WTC11 (cell line): ENCODE data around the gene SCN3A. TPM values are rescaled to one million over a fixed set of nuclear protein-coding genes. Genes with fewer than 3 reads are reported as not detected.

ENCODE experiments used
- ATAC-seq: fragments of 200-7000 bp; cut with Tn5 transposase; 2 replicates; pipeline ENCODE4 v1.10.0; 2021; ENCODE audit warnings: mild to moderate bottlenecking, moderate library complexity
- CTCF ChIA-PET: fragments of 300-600 bp; sonication (Branson Sonifier 250); formaldehyde crosslinking; loops from one replicate; lab custom pipeline; 2021; ENCODE audit warnings: antibody characterized with exemption; lab: Charles Lee
- POLR2A ChIA-PET: fragments of 350-600 bp; sonication (Branson Sonifier 250); formaldehyde crosslinking; loops from one replicate; lab custom pipeline; 2021; ENCODE audit warnings: antibody characterized with exemption; lab: Charles Lee
- DNase-seq: peaks from one replicate; pipeline ENCODE4 v3.0.0; 2021; ENCODE audit warnings: low spot score
- H3K27ac Mint-ChIP-seq: 2 replicates; pipeline ENCODE4 v1.8.0; 2021; ENCODE audit warnings: mixed read lengths
- H3K27me3 Mint-ChIP-seq: 2 replicates; pipeline ENCODE4 v1.8.0; 2021; ENCODE audit warnings: low read depth, mild to moderate bottlenecking, moderate library complexity, mixed read lengths
- H3K36me3 Mint-ChIP-seq: 2 replicates; pipeline ENCODE4 v1.8.0; 2021; ENCODE audit warnings: mixed read lengths
- H3K4me1 Mint-ChIP-seq: 2 replicates; pipeline ENCODE4 v1.8.0; 2022; ENCODE audit warnings: mixed read lengths
- H3K4me3 Mint-ChIP-seq: 2 replicates; pipeline ENCODE4 v1.8.0; 2021; ENCODE audit warnings: mild to moderate bottlenecking, moderate library complexity, mixed read lengths
- H3K9me3 Mint-ChIP-seq: 2 replicates; pipeline ENCODE4 v1.8.0; 2021; ENCODE audit warnings: mixed read lengths
- EMX1 ChIP-seq: fragments of 250-450 bp; sonication (Bioruptor Pico); IDR thresholded peaks from 2 replicates; pipeline ENCODE4 v1.8.0; 2021; ENCODE audit warnings: mild to moderate bottlenecking
- FOXK1 ChIP-seq: sonication (generic); formaldehyde crosslinking; IDR thresholded peaks from 2 replicates; pipeline ENCODE4 v1.8.0; 2022; ENCODE audit warnings: mild to moderate bottlenecking, moderate library complexity, missing genetic modification reagents
- JAZF1 ChIP-seq: fragments of 250-450 bp; sonication (Bioruptor Pico); IDR thresholded peaks from 2 replicates; pipeline ENCODE4 v1.9.0; 2021; ENCODE audit warnings: moderate library complexity, mild to moderate bottlenecking, inconsistent platforms
- MYBL2 ChIP-seq: sonication (generic); formaldehyde crosslinking; IDR thresholded peaks from 2 replicates; pipeline ENCODE4 v1.8.1; 2023; ENCODE audit warnings: mild to moderate bottlenecking, moderate library complexity, missing genetic modification reagents
- SMAD4 ChIP-seq: sonication (generic); formaldehyde crosslinking; IDR thresholded peaks from 2 replicates; pipeline ENCODE4 v1.8.0; 2022; ENCODE audit warnings: mild to moderate bottlenecking, missing genetic modification reagents
- TEAD4 ChIP-seq: sonication (generic); formaldehyde crosslinking; IDR thresholded peaks from 2 replicates; pipeline ENCODE4 v1.8.0; 2022; ENCODE audit warnings: mild to moderate bottlenecking, missing genetic modification reagents
- TP53 ChIP-seq: sonication (generic); formaldehyde crosslinking; IDR thresholded peaks from 2 replicates; pipeline ENCODE4 v1.8.1; 2023; ENCODE audit warnings: mild to moderate bottlenecking, missing genetic modification reagents
- ZBTB43 ChIP-seq: sonication (generic); formaldehyde crosslinking; IDR thresholded peaks from 2 replicates; pipeline ENCODE4 v1.8.1; 2023; ENCODE audit warnings: mild to moderate bottlenecking, missing genetic modification reagents
- ZNF281 ChIP-seq: sonication (generic); formaldehyde crosslinking; IDR thresholded peaks from 2 replicates; pipeline ENCODE4 v1.8.0; 2023; ENCODE audit warnings: mild to moderate bottlenecking, missing genetic modification reagents
- ZNF396 ChIP-seq: fragments of 250-450 bp; sonication (Bioruptor Pico); IDR thresholded peaks from 2 replicates; pipeline ENCODE4 v1.8.0; 2021; ENCODE audit warnings: mild to moderate bottlenecking, moderate library complexity, borderline replicate concordance
- ZSCAN18 ChIP-seq: fragments of 250-450 bp; sonication (Bioruptor Pico); IDR thresholded peaks from 2 replicates; pipeline ENCODE4 v2.1.2; 2022; ENCODE audit warnings: mild to moderate bottlenecking, moderate library complexity
- total RNA-seq: library from RNA; stranded (reverse); gene quantifications from 3 replicates; pipeline ENCODE4 v1.2.3, GENCODE V29; 2021
- TF ChIP-seq, protein P1 (sequence below): sonication (generic); formaldehyde crosslinking; conservative IDR thresholded peaks from 2 replicates; pipeline ENCODE4 v1.8.1; 2022; ENCODE audit warnings: mild to moderate bottlenecking, missing genetic modification reagents
- TF ChIP-seq, protein P2 (sequence below): sonication (generic); formaldehyde crosslinking; IDR thresholded peaks from 2 replicates; pipeline ENCODE4 v1.8.0; 2022; ENCODE audit warnings: missing genetic modification reagents

The SCN3A gene
- total RNA-seq, 1 experiment from 2014 or later = 0.04 TPM

DNA sequence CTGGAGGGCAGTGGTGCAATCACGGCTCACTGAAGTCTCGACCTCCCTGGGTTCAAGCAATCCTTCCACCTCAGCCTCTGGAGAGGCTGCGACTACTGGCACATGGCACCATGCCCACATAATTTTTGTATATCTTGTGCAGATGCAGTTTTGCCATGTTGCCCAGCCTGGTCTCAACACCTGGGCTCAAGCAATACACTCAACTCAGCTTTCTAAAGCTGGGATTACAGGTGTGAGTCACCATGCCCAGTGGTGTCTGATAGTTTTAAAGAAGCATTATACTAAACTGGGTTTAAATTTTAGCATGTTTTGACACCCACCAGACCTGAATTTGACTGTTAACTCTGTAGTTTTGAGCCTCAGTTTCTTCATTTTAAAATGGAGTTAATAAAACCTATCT, 139.1 kb downstream of the SCN3A start:
- no peaks in the 10 kb centered on the region for H3K27me3 Mint-ChIP-seq
- H3K4me1 Mint-ChIP-seq = peaks cover 36% of the 10 kb centered on the region
- no peak overlapping the region for H3K27ac Mint-ChIP-seq
- H3K9me3 Mint-ChIP-seq = no peaks in the 10 kb centered on the region
- CTCF ChIA-PET = no interaction called here
- H3K4me3 Mint-ChIP-seq = no peak overlapping the region
- no peak for TF ChIP-seq TP53 (CRISPR knock-in tag)
- TF ChIP-seq, protein P1, sequence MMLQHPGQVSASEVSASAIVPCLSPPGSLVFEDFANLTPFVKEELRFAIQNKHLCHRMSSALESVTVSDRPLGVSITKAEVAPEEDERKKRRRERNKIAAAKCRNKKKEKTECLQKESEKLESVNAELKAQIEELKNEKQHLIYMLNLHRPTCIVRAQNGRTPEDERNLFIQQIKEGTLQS (CRISPR knock-in tag) = no peak
- TF ChIP-seq EMX1 = no peak
- TF ChIP-seq TEAD4 (CRISPR knock-in tag) = no peak
- TF ChIP-seq MYBL2 (CRISPR knock-in tag) = no peak
- TF ChIP-seq, protein P2, sequence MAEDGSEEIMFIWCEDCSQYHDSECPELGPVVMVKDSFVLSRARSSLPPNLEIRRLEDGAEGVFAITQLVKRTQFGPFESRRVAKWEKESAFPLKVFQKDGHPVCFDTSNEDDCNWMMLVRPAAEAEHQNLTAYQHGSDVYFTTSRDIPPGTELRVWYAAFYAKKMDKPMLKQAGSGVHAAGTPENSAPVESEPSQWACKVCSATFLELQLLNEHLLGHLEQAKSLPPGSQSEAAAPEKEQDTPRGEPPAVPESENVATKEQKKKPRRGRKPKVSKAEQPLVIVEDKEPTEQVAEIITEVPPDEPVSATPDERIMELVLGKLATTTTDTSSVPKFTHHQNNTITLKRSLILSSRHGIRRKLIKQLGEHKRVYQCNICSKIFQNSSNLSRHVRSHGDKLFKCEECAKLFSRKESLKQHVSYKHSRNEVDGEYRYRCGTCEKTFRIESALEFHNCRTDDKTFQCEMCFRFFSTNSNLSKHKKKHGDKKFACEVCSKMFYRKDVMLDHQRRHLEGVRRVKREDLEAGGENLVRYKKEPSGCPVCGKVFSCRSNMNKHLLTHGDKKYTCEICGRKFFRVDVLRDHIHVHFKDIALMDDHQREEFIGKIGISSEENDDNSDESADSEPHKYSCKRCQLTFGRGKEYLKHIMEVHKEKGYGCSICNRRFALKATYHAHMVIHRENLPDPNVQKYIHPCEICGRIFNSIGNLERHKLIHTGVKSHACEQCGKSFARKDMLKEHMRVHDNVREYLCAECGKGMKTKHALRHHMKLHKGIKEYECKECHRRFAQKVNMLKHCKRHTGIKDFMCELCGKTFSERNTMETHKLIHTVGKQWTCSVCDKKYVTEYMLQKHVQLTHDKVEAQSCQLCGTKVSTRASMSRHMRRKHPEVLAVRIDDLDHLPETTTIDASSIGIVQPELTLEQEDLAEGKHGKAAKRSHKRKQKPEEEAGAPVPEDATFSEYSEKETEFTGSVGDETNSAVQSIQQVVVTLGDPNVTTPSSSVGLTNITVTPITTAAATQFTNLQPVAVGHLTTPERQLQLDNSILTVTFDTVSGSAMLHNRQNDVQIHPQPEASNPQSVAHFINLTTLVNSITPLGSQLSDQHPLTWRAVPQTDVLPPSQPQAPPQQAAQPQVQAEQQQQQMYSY = no peak
- no peak for TF ChIP-seq ZNF281 (CRISPR knock-in tag)
- no peak for TF ChIP-seq ZSCAN18
- POLR2A ChIA-PET = no interaction called here
- H3K36me3 Mint-ChIP-seq = no peaks in the 10 kb centered on the region
- no peak for ATAC-seq
- no peak for DNase-seq

- TF ChIP-seq FOXK1 (CRISPR knock-in tag) (no peak), ZNF396 (CRISPR knock-in tag) (no peak), JAZF1 (no peak), SMAD4 (CRISPR knock-in tag) (no peak), ZBTB43 (CRISPR knock-in tag) (no peak)
- H3K27me3 Mint-ChIP-seq = no peaks in the 10 kb centered on the region
- no peaks in the 10 kb centered on the region for H3K9me3 Mint-ChIP-seq
- H3K4me1 Mint-ChIP-seq = no peaks in the 10 kb centered on the region
- ATAC-seq (no peak), DNase-seq (no peak)
- no peaks in the 10 kb centered on the region for H3K36me3 Mint-ChIP-seq
- H3K27ac Mint-ChIP-seq = no peak overlapping the region
- no peak overlapping the region for H3K4me3 Mint-ChIP-seq
- POLR2A ChIA-PET = no interaction called here
- CTCF ChIA-PET = no interaction called here
Measured at GRCh38 chr2:165060411-165060810, 143.4 kb downstream of the SCN3A start.
